Thyroid gland (tissue), 4 donors: Measurements from ENCODE around the gene MTG1. TPM values are rescaled to one million over a fixed set of nuclear protein-coding genes. Genes with fewer than 3 reads are reported as not detected.

Experiments
- DNase-seq, 2 donors: peaks; one replicate each; pipeline ENCODE4 v3.0.0-alpha.2; 2019
- H3K27ac ChIP-seq, 3 donors: fragments of 200-600 bp; sonication (generic); 1 replicate in 2 of 3; 2 replicates in 1 of 3; pipeline ENCODE4 v1.5.1; 2016 to 2019; ENCODE audit warnings: mild to moderate bottlenecking in 1 of 3, moderate library complexity in 1 of 3
- H3K27me3 ChIP-seq: fragments of 200-600 bp; sonication (generic); one replicate; pipeline ENCODE4 v1.5.1; 2019
- H3K36me3 ChIP-seq, 2 donors: fragments of 200-600 bp; sonication (generic); one replicate each; pipeline ENCODE4 v1.5.1; 2016 to 2019
- H3K4me1 ChIP-seq, 2 donors: fragments of 200-600 bp; sonication (generic); one replicate each; pipeline ENCODE4 v1.5.1; 2017 to 2019
- H3K4me3 ChIP-seq, 3 donors: fragments of 200-600 bp; sonication (generic); replicated peaks in 1 of 3; 1 replicate in 2 of 3; 2 replicates in 1 of 3; pipeline ENCODE4 v1.5.1; 2016; ENCODE audit warnings: mild to moderate bottlenecking in 1 of 3
- H3K9me3 ChIP-seq: fragments of 200-600 bp; sonication (generic); one replicate; pipeline ENCODE4 v1.5.1; 2017
- POLR2A ChIP-seq, 2 donors: fragments of 450-650 bp; IDR thresholded peaks; one replicate each; pipeline ENCODE4 v1.6.1; 2017; ENCODE audit warnings: antibody characterized with exemption in 2 of 2, mild to moderate bottlenecking in 2 of 2, moderate library complexity in 1 of 2
- WGBS, 2 donors: methylation state at CpG; one replicate each; pipeline ENCODE4 v1.1.5; 2017; 5-methylcytosine and 5-hydroxymethylcytosine counted together
- intact Hi-C: fragments of 100-400 bp; cut with DNase I; formaldehyde crosslinking; loops from one replicate; pipeline ENCODE4 v1.15.1; 2023
- total RNA-seq, 4 donors: library from RNA; depleted of rRNA; stranded (reverse); fragments of >200 nt; gene quantifications; one replicate each; pipeline ENCODE4 v1.2.3, GENCODE V29; 2016
- TF ChIP-seq, protein P1 (sequence below), 6 experiments: fragments of 200-600 bp in 3 of 6; fragments of 450-650 bp in 3 of 6; sonication (generic) in 3 of 6; IDR thresholded peaks; one replicate each; pipeline ENCODE4 v1.5.1; 2016 to 2019; ENCODE audit warnings: antibody characterized with exemption in 6 of 6, mild to moderate bottlenecking in 2 of 6, inconsistent platforms in 1 of 6, moderate library complexity in 1 of 6

Gene MTG1
- total RNA-seq, 4 donors from 2014 or later = 23.8 to 40.8 (median 35.0) TPM

DNA sequence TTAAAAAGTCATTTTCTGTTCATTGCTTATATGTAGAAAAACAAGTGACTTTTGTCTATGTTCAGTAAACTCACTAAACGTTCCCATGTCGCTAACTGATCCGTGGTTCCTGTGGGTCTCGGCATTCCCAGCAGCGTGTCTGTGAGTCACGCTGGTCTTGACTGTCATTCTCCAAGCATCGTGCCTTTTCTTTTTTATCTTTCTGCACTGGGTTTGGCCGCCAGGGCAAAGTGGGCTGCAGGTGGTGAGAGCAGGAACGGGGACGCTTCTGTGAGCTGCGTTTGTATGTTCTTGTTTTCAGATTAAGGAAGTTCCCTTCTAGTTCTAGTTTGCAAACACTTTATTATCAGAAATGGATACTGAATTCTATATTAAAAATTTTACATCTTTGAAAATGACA is 53.0 kb downstream of the MTG1 start:
- H3K4me1 ChIP-seq = no peaks in the 10 kb centered on the region
- no peak overlapping the region for H3K4me3 ChIP-seq
- WGBS, 2 donors = 88 to 90% methylated on average over 11 of the region's 11 CpGs
- no peaks in the 10 kb centered on the region for H3K27me3 ChIP-seq
- intact Hi-C loops = no loop called here
- no peaks in the 10 kb centered on the region for H3K36me3 ChIP-seq
- TF ChIP-seq POLR2A (IDR thresholded peaks at IDR 0.05) = no peak
- TF ChIP-seq, protein P1, sequence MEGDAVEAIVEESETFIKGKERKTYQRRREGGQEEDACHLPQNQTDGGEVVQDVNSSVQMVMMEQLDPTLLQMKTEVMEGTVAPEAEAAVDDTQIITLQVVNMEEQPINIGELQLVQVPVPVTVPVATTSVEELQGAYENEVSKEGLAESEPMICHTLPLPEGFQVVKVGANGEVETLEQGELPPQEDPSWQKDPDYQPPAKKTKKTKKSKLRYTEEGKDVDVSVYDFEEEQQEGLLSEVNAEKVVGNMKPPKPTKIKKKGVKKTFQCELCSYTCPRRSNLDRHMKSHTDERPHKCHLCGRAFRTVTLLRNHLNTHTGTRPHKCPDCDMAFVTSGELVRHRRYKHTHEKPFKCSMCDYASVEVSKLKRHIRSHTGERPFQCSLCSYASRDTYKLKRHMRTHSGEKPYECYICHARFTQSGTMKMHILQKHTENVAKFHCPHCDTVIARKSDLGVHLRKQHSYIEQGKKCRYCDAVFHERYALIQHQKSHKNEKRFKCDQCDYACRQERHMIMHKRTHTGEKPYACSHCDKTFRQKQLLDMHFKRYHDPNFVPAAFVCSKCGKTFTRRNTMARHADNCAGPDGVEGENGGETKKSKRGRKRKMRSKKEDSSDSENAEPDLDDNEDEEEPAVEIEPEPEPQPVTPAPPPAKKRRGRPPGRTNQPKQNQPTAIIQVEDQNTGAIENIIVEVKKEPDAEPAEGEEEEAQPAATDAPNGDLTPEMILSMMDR (IDR thresholded peaks at IDR 0.05) = no peak
- DNase-seq = no peak
- H3K9me3 ChIP-seq = no peaks in the 10 kb centered on the region
- H3K27ac ChIP-seq = no peak overlapping the region

DNA sequence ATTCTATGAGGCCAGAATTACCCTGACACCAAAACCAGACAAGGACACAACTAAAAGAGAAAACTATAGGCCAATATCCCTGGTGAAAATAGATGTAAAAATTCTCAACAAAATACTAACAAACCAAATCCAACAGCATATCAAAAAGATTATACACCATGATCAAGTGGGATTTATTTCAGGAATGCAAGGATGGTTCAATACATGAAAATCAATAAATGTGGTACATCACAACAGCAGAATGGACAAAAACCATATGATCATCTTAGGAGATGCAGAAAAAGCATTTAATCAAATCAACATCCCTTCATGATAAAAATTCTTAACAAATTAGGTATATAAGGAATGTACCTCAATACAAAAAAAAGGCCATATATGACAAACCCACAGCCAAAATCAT is 54.2 kb downstream of the MTG1 start:
- no peaks in the 10 kb centered on the region for H3K9me3 ChIP-seq
- H3K36me3 ChIP-seq = no peaks in the 10 kb centered on the region
- H3K27ac ChIP-seq = no peak overlapping the region
- TF ChIP-seq, protein P1 (IDR thresholded peaks at IDR 0.05) = no peak
- TF ChIP-seq POLR2A (IDR thresholded peaks at IDR 0.05) = no peak
- no peaks in the 10 kb centered on the region for H3K27me3 ChIP-seq
- no peaks in the 10 kb centered on the region for H3K4me1 ChIP-seq
- DNase-seq = no peak
- intact Hi-C loops = no loop called here
- no peak overlapping the region for H3K4me3 ChIP-seq

DNA sequence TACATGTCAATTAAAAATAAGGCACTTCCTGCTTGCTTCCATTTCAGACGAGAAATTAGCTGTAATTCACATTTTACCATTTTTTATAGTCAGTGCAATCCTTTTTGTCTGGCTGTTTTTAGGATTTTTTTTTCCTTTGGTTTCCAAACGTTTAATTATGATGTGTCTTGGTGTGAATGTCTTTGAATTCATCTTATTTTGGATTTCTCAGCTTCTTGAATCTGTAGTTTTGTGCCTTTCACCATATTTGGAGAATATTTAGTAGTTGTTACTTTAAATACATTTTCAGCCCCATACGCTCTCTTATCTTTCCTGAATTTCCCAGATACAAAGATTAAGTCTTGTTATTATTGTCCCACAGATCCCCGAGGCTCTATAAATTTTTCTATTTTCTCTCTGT is 57.4 kb downstream of the MTG1 start:
- no peaks in the 10 kb centered on the region for H3K36me3 ChIP-seq
- intact Hi-C loops = no loop called here
- no peak overlapping the region for H3K27ac ChIP-seq
- 65 to 69% methylated on average over 4 of the region's 4 CpGs for WGBS, 2 donors
- TF ChIP-seq, protein P1 (IDR thresholded peaks at IDR 0.05) = no peak
- no peak for TF ChIP-seq POLR2A (IDR thresholded peaks at IDR 0.05)
- no peak for DNase-seq
- no peaks in the 10 kb centered on the region for H3K4me1 ChIP-seq
- H3K27me3 ChIP-seq = no peaks in the 10 kb centered on the region
- no peak overlapping the region for H3K4me3 ChIP-seq
- H3K9me3 ChIP-seq = no peaks in the 10 kb centered on the region

DNA sequence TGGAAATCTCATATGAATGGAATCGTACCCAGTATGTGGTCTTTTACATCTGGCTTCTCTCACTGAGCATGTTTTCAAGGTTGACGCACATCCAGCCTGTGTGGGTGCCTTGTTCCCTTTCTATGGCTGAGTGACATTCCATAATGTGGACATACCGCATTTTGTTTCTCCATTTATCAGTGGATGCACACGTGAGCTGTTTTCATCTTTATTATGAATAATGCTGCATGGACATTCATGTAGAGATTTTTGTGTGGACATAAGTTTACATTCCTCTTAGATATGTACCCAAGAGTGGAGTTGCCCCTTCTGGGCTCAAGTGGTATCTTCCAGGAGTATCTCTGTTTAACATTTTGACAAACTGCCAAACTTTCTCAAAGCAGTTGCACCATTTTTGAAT is 58.5 kb downstream of the MTG1 start:
- TF ChIP-seq POLR2A (IDR thresholded peaks at IDR 0.05) = no peak
- TF ChIP-seq, protein P1 (IDR thresholded peaks at IDR 0.05) = no peak
- intact Hi-C loops = no loop called here
- Histone ChIP-seq H3K4me3 (no peak overlapping the region), H3K36me3 (no peaks in the 10 kb centered on the region), H3K27me3 (no peaks in the 10 kb centered on the region), H3K27ac (no peak overlapping the region), H3K4me1 (no peaks in the 10 kb centered on the region), H3K9me3 (no peaks in the 10 kb centered on the region)
- 87 to 89% methylated on average over 4 of the region's 4 CpGs for WGBS, 2 donors
- no peak for DNase-seq

DNA sequence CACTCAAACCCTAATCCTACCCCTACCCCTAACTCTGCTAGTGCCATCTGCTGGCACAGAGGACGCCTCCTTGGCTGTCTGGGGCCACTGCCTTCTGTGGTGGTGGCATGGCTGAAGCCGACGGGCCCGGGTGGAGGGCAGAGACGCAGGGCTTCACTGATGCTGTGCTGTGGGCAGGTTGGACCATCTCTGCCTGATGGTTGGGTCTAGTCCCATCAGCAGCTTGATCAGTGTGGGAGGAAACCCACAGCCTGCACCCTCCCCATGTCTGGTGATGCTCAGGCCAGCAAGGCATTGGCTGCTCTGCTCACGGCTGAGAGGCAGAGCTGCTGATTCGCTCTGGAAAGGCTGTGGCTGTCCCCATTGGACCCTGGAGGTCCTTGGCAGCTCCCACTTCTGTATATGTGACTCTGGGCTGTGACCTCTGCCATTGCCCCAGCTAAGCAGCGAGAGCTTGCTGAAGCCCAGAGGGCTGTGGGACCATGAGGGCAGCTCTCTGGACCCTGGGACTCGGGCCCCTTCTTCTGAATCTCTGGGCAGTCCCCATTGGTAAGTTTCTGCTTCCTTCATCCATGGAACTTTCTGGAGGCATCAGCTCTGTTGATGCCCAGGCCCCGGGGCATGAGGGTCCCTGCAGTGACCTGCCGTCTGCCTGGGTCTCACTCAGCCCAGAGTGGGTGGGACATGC is 59.7 kb downstream of the MTG1 start, which contains the start of gene SCART1:
SCART1 (plus strand) TSS at position 430 of the 688 bp plus-strand sequence; CDS start at position 483, 53 bp downstream.
- intact Hi-C loops = no loop called here
- TF ChIP-seq, protein P1 (IDR thresholded peaks at IDR 0.05) = no peak
- TF ChIP-seq POLR2A (IDR thresholded peaks at IDR 0.05) = no peak
- no peaks in the 10 kb centered on the region for H3K9me3 ChIP-seq
- WGBS, 2 donors = 78 to 92% methylated on average over 7 to 10 of the region's 11 CpGs
- H3K4me1 ChIP-seq = no peaks in the 10 kb centered on the region
- H3K4me3 ChIP-seq = no peak within 1 kb of the TSS
- DNase-seq = no peak
- H3K27me3 ChIP-seq = no peaks in the 10 kb centered on the region
- H3K36me3 ChIP-seq = no peaks in the 10 kb centered on the region
- H3K27ac ChIP-seq = no peak within 1 kb of the TSS
